WTC11 (cell line): ENCODE data around the gene STX17.

Experiments
- USF1 ChIP-seq: sonication (generic); formaldehyde crosslinking; IDR thresholded peaks from 2 replicates; pipeline ENCODE4 v1.8.0; 2022; ENCODE audit warnings: mild to moderate bottlenecking, missing genetic modification reagents
- TF ChIP-seq, protein P1 (sequence below): sonication (generic); formaldehyde crosslinking; IDR thresholded peaks from 2 replicates; pipeline ENCODE4 v1.8.1; 2023; ENCODE audit warnings: mild to moderate bottlenecking, missing genetic modification reagents

DNA sequence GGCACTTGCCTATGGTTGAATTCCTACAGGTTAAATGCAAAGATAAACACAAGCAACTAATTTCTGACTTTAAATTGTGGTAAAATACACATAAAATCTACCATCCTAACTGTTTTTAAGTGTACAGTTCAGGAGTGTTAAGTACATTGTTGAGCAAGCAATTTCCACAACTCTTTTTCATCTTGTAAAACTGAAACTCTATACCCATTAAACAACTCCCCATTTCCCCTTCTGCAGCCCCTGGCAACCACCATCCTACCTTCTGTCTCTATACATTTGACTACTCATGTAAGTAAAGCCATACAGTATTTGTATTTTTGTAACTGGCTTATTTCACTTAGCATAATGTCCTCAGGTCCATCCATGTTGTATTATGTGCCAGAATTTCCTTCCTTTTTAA is 38.5 kb upstream of the STX17 start:
- no peak for TF ChIP-seq USF1 (CRISPR knock-in tag)
- TF ChIP-seq, protein P1, sequence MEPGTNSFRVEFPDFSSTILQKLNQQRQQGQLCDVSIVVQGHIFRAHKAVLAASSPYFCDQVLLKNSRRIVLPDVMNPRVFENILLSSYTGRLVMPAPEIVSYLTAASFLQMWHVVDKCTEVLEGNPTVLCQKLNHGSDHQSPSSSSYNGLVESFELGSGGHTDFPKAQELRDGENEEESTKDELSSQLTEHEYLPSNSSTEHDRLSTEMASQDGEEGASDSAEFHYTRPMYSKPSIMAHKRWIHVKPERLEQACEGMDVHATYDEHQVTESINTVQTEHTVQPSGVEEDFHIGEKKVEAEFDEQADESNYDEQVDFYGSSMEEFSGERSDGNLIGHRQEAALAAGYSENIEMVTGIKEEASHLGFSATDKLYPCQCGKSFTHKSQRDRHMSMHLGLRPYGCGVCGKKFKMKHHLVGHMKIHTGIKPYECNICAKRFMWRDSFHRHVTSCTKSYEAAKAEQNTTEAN: no peak
